ENCODE measurements around the gene DGCR8.

DNA sequence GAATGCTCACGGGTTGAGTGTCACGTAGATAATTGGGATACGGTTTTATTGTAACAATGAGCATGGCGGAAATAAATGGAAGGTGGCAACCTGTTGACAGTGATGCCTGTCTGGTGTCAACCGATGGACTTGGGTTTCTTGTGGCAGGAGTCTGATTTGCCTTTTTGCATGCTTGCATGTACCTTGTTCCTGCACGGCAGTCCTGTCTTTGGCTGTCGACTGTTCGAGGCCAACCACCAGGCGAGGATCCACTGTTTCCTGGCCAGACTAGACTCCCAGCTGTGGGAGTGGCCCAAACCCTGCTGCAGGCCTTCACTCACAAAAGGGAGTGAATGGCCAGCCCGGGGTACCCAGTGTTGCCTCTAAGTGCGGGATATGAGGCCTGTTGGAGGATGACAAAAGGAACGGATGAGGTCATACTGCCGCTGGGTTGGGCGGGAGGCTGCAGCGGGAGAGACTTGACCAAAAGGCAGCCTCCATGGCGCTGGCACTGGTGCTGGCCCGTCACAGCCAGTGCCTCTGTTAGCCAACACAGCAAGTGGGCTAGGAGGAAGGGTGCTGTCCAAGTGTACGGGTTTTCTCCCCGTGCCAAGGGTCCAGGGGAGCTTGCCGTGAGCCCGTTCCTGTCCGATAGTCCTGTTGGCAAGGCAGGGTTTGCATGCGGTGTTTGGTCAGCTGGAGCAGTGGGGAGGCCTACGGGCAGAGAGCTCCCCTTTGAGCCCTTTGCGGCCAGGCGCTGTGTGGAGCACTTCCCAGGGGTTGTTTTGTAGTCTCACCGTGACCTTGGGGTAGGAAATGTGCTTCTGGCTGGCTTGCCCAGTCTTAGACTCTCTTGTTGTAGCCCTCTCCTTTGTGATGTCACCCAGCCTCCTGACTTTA lies 974 bp downstream of the DGCR8 start:
- no peak for TF ChIP-seq CTCF (IDR thresholded peaks at IDR 0.05)
- no peak for TF ChIP-seq POLR2A (IDR thresholded peaks at IDR 0.05)
